OCI-LY7 (cell line): ENCODE measurements around the gene RIN3. TPM values are rescaled to one million over a fixed set of nuclear protein-coding genes. Genes with fewer than 3 reads are reported as not detected.

ENCODE experiments used
- BruUV-seq: library from RNA; stranded (reverse); fragments of 400-500 nt; replicated peaks from 2 replicates; lab custom pipeline; 2021; lab: Mats Ljungman, UMichigan
- CTCF ChIA-PET: fragments of 300-600 bp; sonication (Branson Sonifier 250); formaldehyde crosslinking; loops from one replicate; lab custom pipeline; 2022; ENCODE audit warnings: antibody characterized with exemption; ENCODE audit not compliant: unreplicated experiment; lab: Charles Lee
- POLR2A ChIA-PET: fragments of 300-600 bp; sonication (Branson Sonifier 250); formaldehyde crosslinking; loops from one replicate; lab custom pipeline; 2022; ENCODE audit warnings: antibody characterized with exemption; lab: Charles Lee
- DNase-seq: peaks from one replicate; pipeline ENCODE4 v3.0.0-alpha.2; 2015; ENCODE audit warnings: low spot score
- H2AFZ ChIP-seq: fragments of 200-600 bp; sonication (generic), shearing (Covaris generic); 2 replicates; pipeline ENCODE4 v1.6.1; 2014; ENCODE audit warnings: mild to moderate bottlenecking, antibody characterized with exemption, low read length, moderate library complexity
- H3K27ac ChIP-seq: fragments of 200-600 bp; sonication (generic); 2 replicates; pipeline ENCODE4 v1.5.1; 2014; ENCODE audit warnings: mixed run types, low read depth, mild to moderate bottlenecking, moderate library complexity, low read length, inconsistent platforms; ENCODE audit not compliant: poor library complexity, severe bottlenecking
- H3K36me3 ChIP-seq: fragments of 200-600 bp; sonication (generic); 2 replicates; pipeline ENCODE4 v1.6.1; 2014; ENCODE audit warnings: mild to moderate bottlenecking, antibody characterized with exemption, low read length, moderate library complexity, mixed read lengths; ENCODE audit not compliant: insufficient read depth
- H3K4me1 ChIP-seq: fragments of 200-600 bp; sonication (generic); 2 replicates; pipeline ENCODE4 v1.5.1; 2014; ENCODE audit warnings: mild to moderate bottlenecking, low read length; ENCODE audit not compliant: insufficient read depth, poor library complexity, severe bottlenecking
- H3K4me2 ChIP-seq: fragments of 200-600 bp; sonication (generic); 2 replicates; pipeline ENCODE4 v1.6.1; 2014; ENCODE audit warnings: mild to moderate bottlenecking, low read length
- H3K4me3 ChIP-seq: fragments of 200-600 bp; sonication (generic); 2 replicates; pipeline ENCODE4 v1.5.1; 2014; ENCODE audit warnings: mild to moderate bottlenecking, low read depth, low read length; ENCODE audit not compliant: poor library complexity, severe bottlenecking
- H3K79me2 ChIP-seq: fragments of 200-600 bp; sonication (generic); 2 replicates; pipeline ENCODE4 v1.6.1; 2016; ENCODE audit warnings: low read depth, mild to moderate bottlenecking, low read length, moderate library complexity, mixed read lengths; ENCODE audit not compliant: insufficient read depth
- H3K9me2 ChIP-seq: fragments of 200-600 bp; sonication (generic); 2 replicates; pipeline ENCODE4 v1.6.1; 2016; ENCODE audit warnings: mild to moderate bottlenecking, low read length, mixed read lengths; ENCODE audit not compliant: insufficient read depth
- H3K9me3 ChIP-seq: fragments of 200-600 bp; sonication (generic); 2 replicates; pipeline ENCODE4 v1.6.1; 2014; ENCODE audit warnings: mild to moderate bottlenecking, mixed run types, low read length, mixed read lengths
- H4K20me1 ChIP-seq: fragments of 200-600 bp; sonication (generic); 2 replicates; pipeline ENCODE4 v1.6.1; 2014; ENCODE audit warnings: mild to moderate bottlenecking, antibody characterized with exemption, low read length, moderate library complexity, mixed read lengths; ENCODE audit not compliant: insufficient read depth
- CTCF ChIP-seq: fragments of 200-600 bp; sonication (generic); conservative IDR thresholded peaks from 2 replicates; pipeline ENCODE4 v1.5.1; 2014; ENCODE audit warnings: mild to moderate bottlenecking, antibody characterized with exemption, low read length, moderate library complexity, mixed read lengths
- EZH2phosphoT487 ChIP-seq: fragments of 200-600 bp; sonication (generic); IDR thresholded peaks from 2 replicates; pipeline ENCODE4 v1.6.1; 2018; ENCODE audit warnings: low read depth, borderline replicate concordance, mild to moderate bottlenecking, mixed run types, antibody characterized with exemption, low read length, moderate library complexity, mixed read lengths
- intact Hi-C: fragments of 100-400 bp; cut with micrococcal nuclease; formaldehyde crosslinking; loops from one replicate; pipeline ENCODE4 v1.10.0; 2022; ENCODE audit not compliant: unreplicated experiment
- total RNA-seq, 2 experiments: library from RNA; depleted of rRNA in 1 of 2; stranded (reverse); fragments of >200 nt in 1 of 2; shearing (Covaris generic) in 1 of 2; gene quantifications; 2 replicates each; pipeline ENCODE4 v1.2.3, GENCODE V29; 2014 to 2022

RIN3 gene
- total RNA-seq, 2 experiments from 2014 or later = not detected

- Histone ChIP-seq H4K20me1 (no peaks in the 10 kb centered on the region), H2AFZ (no peak overlapping the region), H3K27ac (no peak overlapping the region), H3K36me3 (no peaks in the 10 kb centered on the region), H3K4me1 (no peaks in the 10 kb centered on the region), H3K79me2 (no peaks in the 10 kb centered on the region), H3K4me2 (no peak overlapping the region), H3K9me3 (no peaks in the 10 kb centered on the region), H3K4me3 (no peak overlapping the region), H3K9me2 (no peaks in the 10 kb centered on the region)
- intact Hi-C loops = no loop called here
- TF ChIP-seq EZH2phosphoT487 (no peak), CTCF (no peak)
- no peak for DNase-seq
- POLR2A ChIA-PET = no interaction called here
- CTCF ChIA-PET = no interaction called here
- BruUV-seq = no TSS peak
Measured at GRCh38 chr14:92516344-92516965, 2.9 kb downstream of the RIN3 start.

- Histone ChIP-seq H3K79me2 (no peaks in the 10 kb centered on the region), H2AFZ (no peak overlapping the region), H3K4me1 (no peaks in the 10 kb centered on the region), H3K27ac (no peak overlapping the region), H3K4me3 (no peak overlapping the region), H3K9me3 (no peaks in the 10 kb centered on the region), H4K20me1 (no peaks in the 10 kb centered on the region), H3K9me2 (no peaks in the 10 kb centered on the region), H3K36me3 (no peaks in the 10 kb centered on the region), H3K4me2 (no peak overlapping the region)
- TF ChIP-seq CTCF = no peak
- no peak for TF ChIP-seq EZH2phosphoT487
- no TSS peak for BruUV-seq
- ChIA-PET POLR2A (no interaction called here), CTCF (no interaction called here)
- no peak for DNase-seq
- intact Hi-C loops = no loop called here
Measured at GRCh38 chr14:92516966-92517506, 3.5 kb downstream of the RIN3 start.

GRCh38 chr14:92517761-92518160 lies 4.2 kb downstream of the RIN3 start:
- no peak overlapping the region for H3K4me2 ChIP-seq
- intact Hi-C loops = no loop called here
- no peak for DNase-seq
- BruUV-seq = no TSS peak
- no peak overlapping the region for H3K4me3 ChIP-seq
- CTCF ChIA-PET = no interaction called here
- no peak overlapping the region for H2AFZ ChIP-seq
- no peak for TF ChIP-seq EZH2phosphoT487
- no peaks in the 10 kb centered on the region for H3K36me3 ChIP-seq
- H3K79me2 ChIP-seq = no peaks in the 10 kb centered on the region
- H4K20me1 ChIP-seq = no peaks in the 10 kb centered on the region
- POLR2A ChIA-PET = interaction anchor here (0.5 kb wide), 1 partner anchor 653 kb away, joined by 3 read pairs; no protein-coding TSS in a partner anchor
- H3K27ac ChIP-seq = no peak overlapping the region
- H3K9me3 ChIP-seq = no peaks in the 10 kb centered on the region
- H3K4me1 ChIP-seq = no peaks in the 10 kb centered on the region
- H3K9me2 ChIP-seq = no peaks in the 10 kb centered on the region
